HG02610 (cell line): ENCODE data around the gene HSD17B2.

ENCODE experiments used
- ATAC-seq: cut with Tn5 transposase; IDR thresholded peaks from one replicate; pipeline ENCODE4 v1.9.1; 2021; ENCODE audit warnings: mild to moderate bottlenecking, moderate library complexity; ENCODE audit not compliant: unreplicated experiment

Gene HSD17B2

GRCh38 chr16:82047374-82047773, 12.3 kb downstream of the HSD17B2 start:
- ATAC-seq, result no peak

GRCh38 chr16:82047787-82048186, 12.7 kb downstream of the HSD17B2 start:
- no peak for ATAC-seq

- no peak for ATAC-seq
Measured at GRCh38 chr16:82049484-82049883, 14.4 kb downstream of the HSD17B2 start.

DNA sequence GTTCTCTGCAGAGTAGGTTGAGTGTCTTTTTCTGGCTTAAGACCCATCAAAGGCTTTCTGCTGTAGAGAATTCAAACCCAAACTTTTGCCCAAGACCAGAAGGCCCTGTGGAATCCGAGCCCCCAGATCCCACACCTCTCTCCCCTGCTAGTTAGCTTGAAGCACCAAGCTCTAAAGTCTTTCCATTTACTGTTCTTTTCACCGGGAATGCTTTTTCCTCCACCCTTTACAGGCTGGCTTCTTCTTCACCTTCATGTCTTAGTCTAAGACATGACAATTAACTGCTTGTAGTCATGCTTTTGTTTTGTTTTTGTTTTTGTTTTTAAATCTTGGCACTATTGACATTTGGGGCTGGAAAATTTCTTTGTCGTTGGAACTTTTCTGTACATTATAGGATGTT, 15.5 kb downstream of the HSD17B2 start:
- ATAC-seq, result no peak

DNA sequence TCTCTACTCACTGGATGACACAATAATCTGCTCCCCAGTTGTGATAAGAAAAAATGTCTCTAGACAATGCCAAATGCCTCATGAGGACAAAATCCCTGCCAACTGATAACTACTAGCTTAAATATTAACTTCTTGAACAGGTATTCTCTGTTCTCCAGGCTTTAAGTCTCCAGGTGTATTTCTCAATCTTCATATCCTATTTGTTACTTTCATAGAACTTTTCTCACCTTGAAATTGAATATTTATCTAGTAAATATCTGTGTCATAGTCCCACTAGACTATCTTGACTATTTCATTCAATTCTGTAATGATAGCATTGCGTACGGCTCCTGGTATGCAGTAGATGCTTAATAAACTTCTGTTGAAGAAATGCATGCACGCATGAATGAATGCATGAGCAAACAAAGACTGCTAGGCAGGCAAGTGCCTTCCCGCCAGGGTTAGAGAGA, 15.9 kb downstream of the HSD17B2 start:
- ATAC-seq, result no peak

GRCh38 chr16:82051656-82052055, 16.6 kb downstream of the HSD17B2 start:
- ATAC-seq, result no peak

- no peak for ATAC-seq
Measured at GRCh38 chr16:82055117-82055516, 20.1 kb downstream of the HSD17B2 start.

DNA sequence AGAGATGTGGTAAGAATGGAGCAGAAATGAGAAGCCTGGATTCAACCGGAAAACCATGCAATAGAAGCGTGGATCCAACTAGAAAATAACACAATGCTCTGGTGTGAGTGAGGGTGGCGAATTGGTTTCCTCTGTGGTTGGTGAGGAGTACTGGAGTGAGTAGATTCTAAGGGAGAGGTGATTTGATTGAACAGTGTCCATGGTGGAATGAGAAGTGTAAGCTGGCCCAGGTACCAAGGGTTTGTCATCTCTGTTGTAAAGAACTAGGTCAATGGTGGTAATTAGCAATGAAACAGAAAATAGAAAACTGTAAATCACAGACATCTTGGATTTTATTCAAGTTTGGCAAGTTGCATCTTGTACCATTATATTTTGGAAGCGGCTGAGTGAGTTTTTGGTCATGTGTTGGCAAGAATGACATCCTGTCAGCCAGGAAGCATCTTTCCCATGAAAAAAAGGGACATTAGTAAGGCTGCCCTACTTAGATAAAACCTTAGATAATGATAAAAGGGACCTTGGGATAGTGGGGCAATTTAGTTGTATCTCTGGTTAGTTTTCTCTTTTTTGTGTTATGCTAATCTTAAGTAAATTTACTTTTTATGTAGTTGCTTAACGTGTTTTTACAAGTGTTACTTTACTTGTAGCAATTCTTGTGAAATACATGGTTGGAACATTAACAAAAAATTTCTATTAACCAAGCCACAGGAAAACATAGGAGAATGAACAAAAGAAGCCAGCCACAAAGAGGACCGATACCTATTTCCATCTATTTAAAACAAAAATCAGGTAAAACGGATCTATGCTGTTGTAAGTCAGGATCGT, 20.9 kb downstream of the HSD17B2 start:
- no peak for ATAC-seq

- ATAC-seq, result no peak
Measured at GRCh38 chr16:82056550-82056896, 21.5 kb downstream of the HSD17B2 start.

DNA sequence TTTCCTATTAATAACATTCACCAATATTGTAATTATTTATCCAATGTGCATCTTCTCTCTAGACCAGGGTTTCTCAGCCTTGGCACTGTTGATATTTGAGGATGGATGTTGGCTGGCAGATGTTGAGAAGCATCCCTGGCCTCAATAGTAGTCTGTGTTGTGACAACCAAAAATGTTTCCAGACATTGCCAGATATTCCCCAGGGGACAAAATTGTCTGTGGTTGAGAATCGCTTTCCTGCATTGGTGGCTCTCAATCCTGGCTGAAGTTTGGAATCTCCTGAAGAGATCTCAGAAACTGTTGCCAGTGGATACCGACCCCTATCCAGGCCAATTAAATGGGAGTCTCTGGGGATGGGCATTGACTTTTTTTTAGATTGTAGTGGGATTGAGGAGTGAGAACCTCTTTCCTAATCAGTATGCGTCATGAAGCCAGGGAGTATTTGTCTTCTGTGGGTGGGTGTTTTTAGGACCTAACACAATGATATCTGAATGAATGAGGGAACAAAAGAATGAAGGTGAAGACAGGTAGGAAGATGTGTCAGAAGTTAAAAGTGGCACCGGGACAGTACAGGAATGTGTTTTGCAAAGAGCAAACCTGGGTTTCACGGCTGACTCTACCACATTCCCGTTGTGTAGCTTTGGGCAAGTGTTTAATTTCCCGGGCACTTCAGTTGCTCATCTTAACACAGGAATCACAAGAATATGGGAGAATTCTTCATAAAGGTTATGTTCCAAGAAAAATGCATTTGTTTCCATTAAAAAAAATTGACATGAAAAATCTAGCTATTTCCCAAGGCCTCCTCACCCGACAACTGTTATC, 24.3 kb downstream of the HSD17B2 start:
- no peak for ATAC-seq

DNA sequence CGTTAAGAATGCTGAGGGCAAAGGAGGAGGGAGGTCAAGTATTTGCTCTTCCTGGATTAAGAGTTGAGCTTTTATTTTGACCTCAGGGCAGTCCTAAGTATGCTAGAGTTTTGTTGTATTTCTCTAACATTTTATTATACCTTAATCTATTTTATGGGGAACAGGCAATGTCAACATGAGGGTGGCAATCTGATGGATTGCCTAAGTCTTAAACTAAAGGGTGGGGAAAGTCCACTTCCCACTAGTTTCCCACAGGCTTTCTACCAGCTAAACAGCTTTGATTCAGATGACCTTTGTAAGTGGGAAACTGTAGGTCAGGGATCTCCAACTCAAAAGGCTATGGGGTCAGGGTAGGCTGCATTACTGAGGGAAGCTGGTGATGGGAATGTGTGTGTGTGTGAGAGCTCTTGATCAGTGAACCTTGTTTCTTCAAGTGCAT, 24.9 kb downstream of the HSD17B2 start:
- ATAC-seq, result no peak

GRCh38 chr16:82061861-82062525, 26.9 kb downstream of the HSD17B2 start:
- no peak for ATAC-seq

DNA sequence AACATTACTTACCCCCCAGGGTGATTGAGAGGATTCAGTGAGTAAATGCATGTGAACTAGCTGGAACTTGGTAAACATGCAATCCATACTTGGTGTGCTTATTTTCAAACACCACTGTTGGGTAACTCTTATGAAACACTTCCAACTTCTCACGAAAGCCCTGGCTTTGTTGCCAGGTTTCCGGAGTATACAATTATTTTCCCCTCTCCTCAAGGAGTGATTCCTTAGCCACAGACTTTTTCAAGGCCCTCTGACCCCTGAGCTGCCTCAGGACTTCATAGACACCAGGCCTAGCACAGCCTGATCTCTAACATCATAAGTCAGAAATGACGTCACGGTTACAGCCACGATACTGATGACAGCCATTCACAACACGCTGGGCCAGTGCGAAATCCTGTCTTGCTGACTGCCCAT, 27.6 kb downstream of the HSD17B2 start:
- ATAC-seq, result no peak

GRCh38 chr16:82063456-82064082, 28.5 kb downstream of the HSD17B2 start:
- no peak for ATAC-seq

GRCh38 chr16:82067042-82067803, 32.2 kb downstream of the HSD17B2 start:
- no peak for ATAC-seq

- ATAC-seq, result no peak
Measured at GRCh38 chr16:82067804-82068325, 32.8 kb downstream of the HSD17B2 start.

- no peak for ATAC-seq
Measured at GRCh38 chr16:82070656-82071369, 35.8 kb downstream of the HSD17B2 start.

GRCh38 chr16:82071421-82071820, 36.4 kb downstream of the HSD17B2 start:
- no peak for ATAC-seq

GRCh38 chr16:82072313-82072712, 37.3 kb downstream of the HSD17B2 start:
- ATAC-seq, result no peak
